GM15510 (cell line): Measurements from ENCODE around the gene NCOA7.

Experiments
- POLR2A ChIP-seq: IDR thresholded peaks from 3 replicates; pipeline ENCODE4 v1.6.1; 2011; ENCODE audit warnings: borderline replicate concordance; ENCODE audit not compliant: insufficient read length; ENCODE audit errors: extremely low read depth

NCOA7 gene

DNA sequence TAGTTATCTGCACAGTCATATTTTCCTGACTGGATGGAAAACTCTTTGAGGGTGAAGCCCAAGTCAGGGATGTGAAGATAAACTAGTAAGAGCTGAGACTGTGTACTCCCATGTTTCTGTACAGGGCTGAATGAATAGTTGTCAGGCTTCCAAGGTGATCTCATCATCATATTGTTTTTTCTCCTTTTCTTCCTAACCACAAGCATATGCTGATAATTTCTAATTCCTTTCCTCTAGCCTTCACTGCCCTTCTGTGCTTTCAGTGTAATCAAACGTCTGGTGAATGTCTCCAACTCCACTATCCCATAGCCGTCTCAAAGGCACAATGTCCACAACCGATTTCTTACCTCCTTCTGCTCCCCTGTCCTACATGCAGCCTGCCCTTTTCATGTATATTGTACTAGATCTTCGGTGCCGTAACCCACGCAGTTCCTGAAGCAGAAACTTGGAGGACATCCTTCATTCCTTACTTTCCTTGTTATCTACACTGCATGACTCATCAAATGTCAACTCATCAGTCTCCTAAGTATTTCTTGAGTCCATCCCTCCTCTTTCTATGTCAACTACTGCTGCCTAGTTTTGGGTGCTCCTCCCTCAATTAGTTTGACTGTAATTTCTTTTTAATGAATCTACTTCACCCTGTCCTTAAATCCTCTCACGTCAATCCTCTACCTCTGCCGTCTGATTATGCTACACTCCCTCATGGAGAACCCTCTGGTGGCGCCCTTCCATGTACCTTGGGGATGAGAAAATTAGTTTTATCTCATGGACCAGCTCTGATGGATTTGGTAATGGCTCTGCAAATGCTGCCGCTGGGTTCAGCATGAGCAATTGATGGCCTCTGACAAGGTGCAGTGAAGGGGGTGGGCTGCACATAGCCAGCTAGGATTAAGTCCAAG lies 21.9 kb downstream of the NCOA7 start:
- TF ChIP-seq POLR2A = no peak

DNA sequence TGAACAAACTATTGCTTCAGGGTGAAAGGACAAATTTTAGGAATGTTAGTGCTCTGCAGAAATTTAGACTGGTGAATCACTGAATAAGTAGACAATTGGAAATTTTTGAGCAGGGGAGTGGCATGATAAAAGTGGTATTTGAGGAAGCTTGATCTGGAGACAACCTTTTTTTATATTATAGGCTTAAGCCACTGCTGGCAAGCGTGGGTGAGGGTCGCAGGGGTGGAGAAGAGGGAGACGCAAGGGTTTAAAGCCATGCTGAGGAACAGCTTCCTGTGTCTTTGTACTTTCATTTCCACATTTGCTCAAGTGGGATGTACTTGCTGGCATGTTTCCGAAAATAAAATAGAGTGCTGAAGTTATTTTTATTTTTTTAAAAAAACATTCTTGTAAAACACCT lies 23.7 kb downstream of the NCOA7 start:
- no peak for TF ChIP-seq POLR2A

DNA sequence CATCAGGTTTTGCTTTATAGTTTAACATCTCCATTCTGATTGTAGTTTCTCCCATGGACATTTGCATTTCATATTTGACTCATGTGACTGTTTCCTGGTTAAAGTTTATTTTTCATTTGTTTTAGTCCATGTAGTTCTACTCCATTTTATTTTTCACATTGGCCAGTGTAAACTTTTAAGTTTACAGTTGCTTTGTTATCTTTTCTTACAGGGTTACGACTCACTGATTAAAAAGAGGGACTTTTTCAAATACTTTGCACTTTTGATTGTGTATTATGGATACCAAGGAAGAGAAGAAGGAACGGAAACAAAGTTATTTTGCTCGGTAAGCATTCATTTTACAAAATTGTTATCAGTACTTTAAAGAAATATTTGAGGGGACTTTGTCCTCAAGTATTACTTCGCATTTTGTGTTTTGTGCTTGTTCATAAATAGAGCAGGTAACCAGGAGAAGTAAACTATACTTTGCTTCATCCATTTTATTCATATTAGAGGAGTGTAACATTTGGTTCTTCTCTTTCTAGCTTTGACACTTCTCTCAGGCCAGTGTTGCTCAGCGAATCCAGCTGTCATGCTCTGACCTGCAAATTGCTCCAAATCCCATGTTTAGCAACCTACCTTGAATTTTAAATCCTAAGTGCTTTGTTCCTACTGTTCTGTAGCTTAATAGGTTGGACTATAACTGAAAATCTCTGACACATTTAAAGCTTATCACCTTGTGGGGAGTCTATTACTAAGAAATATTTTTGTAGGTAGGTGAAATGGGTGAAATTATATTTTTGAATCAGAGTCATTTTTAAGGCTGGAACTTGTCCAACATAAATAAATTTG lies 24.5 kb downstream of the NCOA7 start:
- TF ChIP-seq POLR2A = no peak

DNA sequence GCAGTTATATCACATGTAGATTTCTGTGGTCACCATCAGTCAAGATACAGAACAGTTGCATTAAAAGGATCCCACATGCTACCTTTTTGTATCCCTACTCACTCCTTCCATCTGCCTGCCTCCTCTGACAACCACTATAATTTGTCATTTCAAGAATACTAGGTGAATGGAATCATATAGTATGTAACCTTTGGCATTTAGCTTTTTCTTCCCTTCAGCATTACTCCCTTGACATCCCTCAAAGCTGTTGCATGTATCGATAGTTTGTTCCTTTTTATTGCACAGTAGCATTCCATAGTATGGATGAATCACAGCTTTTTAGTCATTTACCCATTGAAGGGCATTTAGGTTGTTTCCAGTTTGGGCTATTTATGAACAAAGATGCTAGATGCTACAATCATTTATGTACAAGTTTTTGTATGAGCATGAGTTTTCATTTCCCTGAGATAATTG lies 26.1 kb downstream of the NCOA7 start:
- no peak for TF ChIP-seq POLR2A

DNA sequence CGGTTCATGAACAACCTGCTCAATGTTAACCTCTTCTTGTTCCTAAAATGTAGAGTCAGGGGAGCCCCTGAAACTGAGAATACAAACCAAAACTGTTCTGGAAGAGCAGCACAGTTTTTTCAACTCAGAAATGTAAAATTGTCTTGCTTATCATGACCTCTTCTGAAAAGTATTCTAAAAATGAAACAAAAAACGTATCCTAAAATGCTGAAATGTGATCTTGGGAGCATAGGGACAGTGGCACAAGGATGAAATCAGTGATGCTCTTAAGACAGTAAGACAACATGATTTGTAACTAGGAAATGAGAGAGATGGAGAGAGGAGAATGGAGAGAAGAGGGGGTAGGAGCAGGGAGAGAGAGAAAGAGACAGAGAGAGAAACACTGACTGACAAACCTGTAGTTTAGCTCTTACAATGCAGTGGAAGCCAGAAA lies 27.5 kb downstream of the NCOA7 start:
- TF ChIP-seq POLR2A = no peak

DNA sequence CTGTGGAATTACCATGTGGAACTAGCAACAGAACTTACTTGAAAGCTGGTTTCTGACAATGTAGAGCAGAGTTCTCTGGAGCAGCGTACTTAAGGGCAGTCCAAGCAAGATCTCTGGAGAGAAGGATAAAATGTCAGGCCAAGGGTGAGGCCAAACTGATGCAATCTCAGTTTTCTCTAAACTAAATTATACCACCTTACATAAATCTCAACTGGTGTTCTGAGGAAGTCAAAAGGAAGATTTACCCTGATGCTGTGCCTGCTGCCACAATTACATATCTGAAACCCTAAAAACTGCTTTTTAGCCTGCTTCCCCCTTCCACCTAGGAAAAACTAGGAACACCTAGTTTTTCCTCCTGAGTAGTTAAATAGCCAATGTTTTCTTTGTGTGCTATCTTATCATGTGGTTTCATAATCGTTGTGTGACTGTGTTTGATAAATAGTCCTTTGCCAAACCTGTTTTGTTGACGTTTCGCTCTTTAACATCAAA lies 28.1 kb downstream of the NCOA7 start:
- TF ChIP-seq POLR2A = no peak

DNA sequence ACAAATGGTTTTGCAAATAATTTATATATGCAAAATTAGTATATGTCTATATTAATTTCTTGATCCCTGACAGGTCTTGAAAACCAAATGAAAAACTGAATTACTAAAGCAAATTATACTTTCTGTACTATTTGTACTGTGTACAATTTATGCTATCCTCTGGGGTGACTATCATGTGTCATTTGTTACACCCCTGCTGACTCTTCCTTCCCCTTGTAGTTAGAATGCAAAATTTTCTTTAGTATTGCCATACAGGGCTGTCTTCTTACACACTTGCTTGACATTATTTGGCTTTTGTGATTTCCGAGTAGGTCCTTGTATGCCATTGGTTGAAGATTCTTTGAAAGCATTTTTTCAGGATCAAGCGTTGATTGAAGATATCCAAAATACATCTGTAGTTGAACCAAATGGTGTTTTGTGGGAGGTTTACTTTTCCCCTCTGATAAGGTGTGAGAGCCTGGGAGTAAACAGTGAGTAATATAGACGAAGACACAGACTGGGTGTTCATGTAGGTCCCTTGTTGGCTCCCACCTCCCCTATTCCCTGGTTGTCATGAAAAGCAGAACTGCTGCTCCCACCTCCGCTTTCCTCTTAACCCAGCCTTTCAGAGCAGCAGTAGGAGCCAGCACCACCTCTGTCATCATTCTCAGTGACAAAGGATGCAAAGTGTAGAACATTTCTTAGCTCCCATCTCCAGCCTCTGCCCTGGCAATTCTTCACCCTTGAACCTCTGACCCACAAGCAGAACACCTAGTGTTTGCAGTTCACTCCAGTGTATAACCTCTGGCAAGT lies 29.0 kb downstream of the NCOA7 start:
- TF ChIP-seq POLR2A = no peak

DNA sequence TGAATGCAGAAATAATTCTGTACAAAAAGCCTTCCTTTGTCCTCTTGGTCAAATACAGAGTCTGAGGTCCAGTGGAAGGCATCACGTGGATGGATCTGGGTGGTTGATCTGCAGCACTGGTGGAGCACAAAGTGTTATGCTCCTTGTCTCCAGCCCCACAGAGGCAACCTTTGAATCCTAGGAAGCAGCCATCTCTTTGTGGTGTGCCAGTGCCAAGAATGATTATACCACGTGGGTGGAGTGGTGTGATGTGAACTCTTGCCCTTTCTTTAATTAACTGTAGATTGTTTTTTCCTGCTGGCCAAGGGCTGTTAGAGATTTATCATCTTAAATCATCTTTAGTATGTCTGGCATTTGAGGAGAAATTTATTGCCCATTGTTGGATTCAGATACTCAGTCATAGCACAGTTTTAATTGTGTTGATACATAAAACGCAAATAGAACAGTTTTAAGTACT lies 31.1 kb downstream of the NCOA7 start:
- TF ChIP-seq POLR2A = no peak

DNA sequence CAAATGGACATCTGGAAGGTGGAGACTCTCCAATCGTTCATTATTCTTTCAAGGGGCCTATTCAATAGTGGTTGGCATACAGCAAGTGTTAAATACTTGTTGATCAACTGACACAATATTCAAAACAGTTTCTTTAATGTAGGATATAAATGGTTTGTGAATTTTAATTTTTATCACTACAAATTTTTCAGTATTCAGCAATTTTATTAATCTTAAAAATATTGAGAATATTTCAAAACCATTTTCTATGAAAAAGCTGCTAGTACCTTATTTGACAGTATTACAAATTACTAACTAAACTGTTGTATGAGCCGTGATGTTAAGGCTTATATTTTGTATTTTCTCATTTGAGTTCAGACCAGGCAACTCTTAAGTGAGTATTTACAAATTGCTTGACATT lies 32.4 kb downstream of the NCOA7 start:
- no peak for TF ChIP-seq POLR2A

DNA sequence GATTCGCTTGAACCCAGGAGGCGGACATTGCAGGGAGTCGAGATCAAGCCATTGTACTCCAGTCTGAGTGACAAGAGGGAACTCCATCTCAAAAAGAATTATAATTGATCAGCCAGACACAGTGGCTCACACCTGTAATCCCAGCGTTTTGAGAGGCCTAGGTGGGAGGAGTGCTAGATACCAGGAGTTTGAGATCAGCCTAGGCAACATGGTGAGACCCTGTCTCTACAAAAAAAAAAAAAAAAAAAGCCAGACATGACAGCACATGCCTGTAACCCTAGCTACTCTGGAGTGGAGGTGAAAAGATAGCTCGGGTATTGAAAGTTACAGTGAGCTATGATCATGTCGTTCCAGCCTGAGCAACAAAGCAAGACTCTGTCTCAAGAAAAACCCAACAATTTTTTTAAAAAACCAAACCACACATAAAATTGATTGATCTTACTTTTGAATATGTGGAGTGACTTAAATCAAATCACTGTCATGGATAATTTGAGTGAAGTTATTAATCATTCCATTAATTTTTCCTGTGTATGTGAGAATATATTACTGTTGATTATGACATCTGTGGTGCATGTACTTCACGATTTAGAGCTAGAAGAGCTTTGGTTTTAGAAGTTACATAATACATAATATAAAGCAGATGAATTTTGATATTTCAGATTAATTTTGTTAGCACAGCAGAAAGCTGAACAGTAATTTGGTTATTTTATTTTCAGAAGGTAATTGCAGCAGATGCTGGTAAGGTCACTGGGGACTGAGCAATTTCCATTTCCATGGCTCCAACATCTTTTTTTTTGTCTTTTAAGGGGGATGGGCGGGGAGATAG lies 34.4 kb downstream of the NCOA7 start:
- TF ChIP-seq POLR2A = no peak

DNA sequence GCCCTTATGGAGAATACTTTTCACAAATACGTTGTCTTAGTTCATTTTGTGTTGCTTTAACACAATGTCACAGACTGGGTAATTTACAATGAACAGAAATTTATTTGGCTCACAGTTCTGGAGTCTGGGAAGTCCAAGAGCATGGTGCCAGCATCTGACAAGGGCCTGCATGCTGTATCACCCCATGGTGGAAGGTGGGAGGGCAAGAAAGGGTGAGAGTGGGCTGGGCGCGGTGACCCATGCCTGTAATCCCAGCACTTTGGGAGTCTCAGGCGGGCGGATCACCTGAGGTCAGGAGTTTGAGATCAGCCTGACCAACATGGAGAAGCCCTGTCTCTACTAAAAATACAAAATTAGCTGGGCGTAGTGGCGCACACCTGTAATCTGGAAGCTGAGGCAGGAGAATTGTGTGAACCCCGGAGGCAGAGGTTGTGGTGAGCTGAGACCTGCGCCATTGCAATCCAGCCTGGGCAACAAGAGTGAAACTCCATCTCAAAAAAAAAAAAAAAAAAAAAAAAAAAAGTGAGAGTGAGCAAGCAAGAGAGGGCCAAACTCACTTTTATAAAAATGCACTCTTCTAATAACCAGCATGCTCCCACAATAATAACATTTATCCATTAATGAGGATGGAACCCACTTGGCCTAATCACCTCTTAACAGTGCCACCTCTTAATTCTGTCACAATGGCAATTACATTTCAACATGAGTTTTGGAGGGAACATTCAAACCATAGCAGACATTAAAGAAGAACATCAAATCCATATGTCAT lies 36.1 kb downstream of the NCOA7 start:
- no peak for TF ChIP-seq POLR2A

DNA sequence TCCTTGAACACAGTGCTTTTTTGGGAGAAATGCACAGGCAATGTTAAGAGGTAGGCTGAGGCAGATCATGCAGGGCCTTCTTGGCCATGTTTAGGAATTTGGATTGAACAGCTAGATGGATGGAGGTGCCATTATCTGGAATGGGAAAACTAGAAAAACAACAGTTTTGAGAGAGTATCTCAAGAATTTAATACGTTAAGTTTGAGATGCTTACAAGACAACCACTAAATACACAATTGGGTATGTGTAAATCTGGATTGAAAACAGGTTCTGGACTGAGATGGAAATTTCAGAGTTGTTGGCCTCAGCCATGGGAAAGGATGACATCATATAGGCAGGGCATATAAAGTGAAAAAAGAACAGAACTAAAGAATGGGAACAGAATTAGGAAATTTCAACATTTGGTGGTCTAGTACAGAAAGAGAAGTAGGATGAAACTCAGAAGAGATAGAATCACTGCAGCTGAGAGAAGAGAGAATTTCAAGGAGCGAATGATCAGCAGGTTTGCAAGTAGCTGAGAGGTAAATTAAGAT lies 37.1 kb downstream of the NCOA7 start:
- TF ChIP-seq POLR2A = no peak
